ENCODE measurements around the gene RIN3.

GRCh38 chr14:92497391-92497790 is 16.2 kb upstream of the RIN3 start:
- TF ChIP-seq POLR2AphosphoS5 (IDR thresholded peaks at IDR 0.05) (no peak), CTCF (IDR thresholded peaks at IDR 0.05) (no peak), POLR2A (IDR thresholded peaks at IDR 0.05) (no peak)

All from prostate gland (tissue), 2 donors.